ENCODE data around the gene HNRNPA1. TPM values are rescaled to one million over a fixed set of nuclear protein-coding genes. Genes with fewer than 3 reads are reported as not detected.

The HNRNPA1 gene
- total and polyA plus RNA-seq, 2 donors (not counting 3 experiments of a cell fraction or from before 2014, with no cell fraction given), result 566 to 1,470 TPM

DNA sequence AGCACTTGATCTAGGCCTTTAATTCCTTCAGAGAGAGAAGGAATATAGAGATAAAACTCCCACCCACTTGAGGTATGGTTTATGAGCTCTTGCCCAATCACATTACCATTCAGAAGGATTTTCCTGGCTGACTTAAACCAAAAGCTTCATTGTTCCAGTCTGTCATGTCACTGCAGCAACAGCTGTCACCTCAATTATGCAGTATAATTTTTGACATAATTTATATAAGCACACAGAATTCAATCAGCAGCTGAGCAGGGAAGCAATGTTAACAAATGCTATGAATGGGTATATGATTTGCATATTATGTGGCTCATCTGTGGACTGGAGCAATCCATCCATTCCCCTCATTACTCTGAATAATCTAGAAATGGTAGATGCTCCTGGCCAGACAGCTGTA is 40.9 kb upstream of the HNRNPA1 start:
- Histone ChIP-seq H3K9ac (replicated peaks; ENCODE audit: extremely low read depth, insufficient read depth, low read length) (no peak overlapping the region), H3K4me1 (ENCODE audit: control insufficient read depth, extremely low read depth, insufficient read depth, low read length) (no peaks in the 10 kb centered on the region), H3K4me2 (ENCODE audit: insufficient read depth, low read length) (no peak overlapping the region), H3K27ac (ENCODE audit: insufficient read depth, low read depth, low read length) (no peak overlapping the region), H3K27me3 (ENCODE audit: control insufficient read depth in 2 of 2, insufficient read depth in 2 of 2, low read length in 2 of 2) (no peaks in the 10 kb centered on the region), H3K9me3 (replicated peaks; ENCODE audit: control insufficient read depth, insufficient read depth, low read length) (no peaks in the 10 kb centered on the region), H3K79me2 (ENCODE audit: control insufficient read depth, insufficient read depth, low read length) (no peaks in the 10 kb centered on the region), H2AFZ (ENCODE audit: low read depth, low read length) (no peak overlapping the region), H4K20me1 (replicated peaks; ENCODE audit: control insufficient read depth, extremely low read depth, insufficient read depth, low read length) (no peaks in the 10 kb centered on the region), H3K36me3 (ENCODE audit: control insufficient read depth in 2 of 2, extremely low read depth in 1 of 2, insufficient read depth in 2 of 2, low read length in 2 of 2) (peaks cover 4 to 5% of the 10 kb centered on the region in 2 experiments), H3K4me3 (replicated peaks in 1 of 3; ENCODE audit: insufficient read depth in 1 of 3, low read depth in 1 of 3, low read length in 3 of 3) (no peak overlapping the region), H3K9me1 (replicated peaks; ENCODE audit: control insufficient read depth, extremely low read depth, insufficient read depth, low read length) (no peaks in the 10 kb centered on the region)
- intact Hi-C loops (cut with micrococcal nuclease), result no loop called here
- dilution Hi-C loops (cut with MboI; ENCODE audit: extremely low pct_ligation_motif_present, low sequenced_read_pairs), result no loop called here
- ChIA-PET CTCF (interaction anchor here (0.9 to 3.7 kb wide), 4 partner anchors 12 to 25 kb away, joined by 3 to 28 read pairs (median 3); no protein-coding TSS in a partner anchor), POLR2A (no interaction called here)
- DNase-seq (ENCODE audit: low read depth, low spot score), result no peak
- no peak for FAIRE-seq
- TF ChIP-seq GATA2 (IDR thresholded peaks at IDR 0.05; ENCODE audit: insufficient read depth, insufficient read length, low read depth, low read length) (no peak), POLR2A (IDR thresholded peaks at IDR 0.05; ENCODE audit: low read depth, low read length) (no peak), FOS (IDR thresholded peaks at IDR 0.05; ENCODE audit: borderline replicate concordance, insufficient read depth, low read length) (no peak), MYC (IDR thresholded peaks at IDR 0.05; ENCODE audit: low read depth, low read length) (no peak), JUN (IDR thresholded peaks at IDR 0.05; ENCODE audit: borderline replicate concordance, insufficient read depth, insufficient read length, low read depth) (no peak), EZH2 (IDR thresholded peaks at IDR 0.05; ENCODE audit: borderline replicate concordance, low read depth, low read length, severe bottlenecking) (no peak)
- TF ChIP-seq, protein P1, sequence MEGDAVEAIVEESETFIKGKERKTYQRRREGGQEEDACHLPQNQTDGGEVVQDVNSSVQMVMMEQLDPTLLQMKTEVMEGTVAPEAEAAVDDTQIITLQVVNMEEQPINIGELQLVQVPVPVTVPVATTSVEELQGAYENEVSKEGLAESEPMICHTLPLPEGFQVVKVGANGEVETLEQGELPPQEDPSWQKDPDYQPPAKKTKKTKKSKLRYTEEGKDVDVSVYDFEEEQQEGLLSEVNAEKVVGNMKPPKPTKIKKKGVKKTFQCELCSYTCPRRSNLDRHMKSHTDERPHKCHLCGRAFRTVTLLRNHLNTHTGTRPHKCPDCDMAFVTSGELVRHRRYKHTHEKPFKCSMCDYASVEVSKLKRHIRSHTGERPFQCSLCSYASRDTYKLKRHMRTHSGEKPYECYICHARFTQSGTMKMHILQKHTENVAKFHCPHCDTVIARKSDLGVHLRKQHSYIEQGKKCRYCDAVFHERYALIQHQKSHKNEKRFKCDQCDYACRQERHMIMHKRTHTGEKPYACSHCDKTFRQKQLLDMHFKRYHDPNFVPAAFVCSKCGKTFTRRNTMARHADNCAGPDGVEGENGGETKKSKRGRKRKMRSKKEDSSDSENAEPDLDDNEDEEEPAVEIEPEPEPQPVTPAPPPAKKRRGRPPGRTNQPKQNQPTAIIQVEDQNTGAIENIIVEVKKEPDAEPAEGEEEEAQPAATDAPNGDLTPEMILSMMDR (IDR thresholded peaks at IDR 0.05; ENCODE audit: extremely low read depth in 1 of 2, insufficient read depth in 1 of 2, low read depth in 1 of 2, low read length in 2 of 2), result no peak
- TF ChIP-seq, protein P2, sequence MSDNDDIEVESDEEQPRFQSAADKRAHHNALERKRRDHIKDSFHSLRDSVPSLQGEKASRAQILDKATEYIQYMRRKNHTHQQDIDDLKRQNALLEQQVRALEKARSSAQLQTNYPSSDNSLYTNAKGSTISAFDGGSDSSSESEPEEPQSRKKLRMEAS (IDR thresholded peaks at IDR 0.05; ENCODE audit: insufficient read depth, insufficient read length), result no peak
- no TSS peak for BruUV-seq (replicated peaks)
